SK-N-SH treated with all-trans-retinoic acid at 6 μM for 48 hours (cell line): ENCODE data around the gene STARD9.

Experiments used
- ATAC-seq: fragments of 200-7000 bp; cut with Tn5 transposase; 3 replicates; pipeline ENCODE4 v1.9.1; 2020; ENCODE audit warnings: mild to moderate bottlenecking, moderate library complexity
- ARNTL ChIP-seq: fragments of 450-650 bp; formaldehyde crosslinking; IDR thresholded peaks from 2 replicates; pipeline ENCODE4 v1.5.0; 2020; ENCODE audit warnings: low read depth, mild to moderate bottlenecking, moderate library complexity, borderline replicate concordance
- BACH2 ChIP-seq: fragments of 250-450 bp; sonication (Bioruptor Pico); IDR thresholded peaks from 2 replicates; pipeline ENCODE4 v1.9.0; 2021; ENCODE audit warnings: mild to moderate bottlenecking, borderline replicate concordance
- CSDC2 ChIP-seq: fragments of 250-450 bp; sonication (Bioruptor Pico); IDR thresholded peaks from 2 replicates; pipeline ENCODE4 v1.5.0; 2020; ENCODE audit warnings: mild to moderate bottlenecking, moderate library complexity
- CSRNP3 ChIP-seq: fragments of 250-450 bp; sonication (Bioruptor Pico); IDR thresholded peaks from 2 replicates; pipeline ENCODE4 v1.5.1; 2021; ENCODE audit warnings: mild to moderate bottlenecking, moderate library complexity
- ESRRG ChIP-seq: fragments of 250-450 bp; sonication (Bioruptor Pico); IDR thresholded peaks from 2 replicates; pipeline ENCODE4 v1.6.1; 2021; ENCODE audit warnings: mild to moderate bottlenecking
- GLIS3 ChIP-seq: fragments of 250-450 bp; sonication (Bioruptor Pico); IDR thresholded peaks from 2 replicates; pipeline ENCODE4 v1.5.0; 2020; ENCODE audit warnings: mild to moderate bottlenecking, moderate library complexity
- OSR1 ChIP-seq: fragments of 250-450 bp; sonication (Bioruptor Pico); IDR thresholded peaks from 2 replicates; pipeline ENCODE4 v1.8.0; 2022; ENCODE audit warnings: moderate library complexity, mild to moderate bottlenecking, inconsistent platforms
- PATZ1 ChIP-seq: fragments of 250-450 bp; sonication (Bioruptor Pico); IDR thresholded peaks from 2 replicates; pipeline ENCODE4 v1.8.0; 2020; ENCODE audit warnings: mild to moderate bottlenecking, moderate library complexity, borderline replicate concordance
- POU6F1 ChIP-seq: fragments of 250-450 bp; sonication (Bioruptor Pico); IDR thresholded peaks from 2 replicates; pipeline ENCODE4 v1.8.0; 2021; ENCODE audit warnings: low read depth, mild to moderate bottlenecking, moderate library complexity, borderline replicate concordance
- RARB ChIP-seq: fragments of 250-450 bp; sonication (Bioruptor Pico); IDR thresholded peaks from 2 replicates; pipeline ENCODE4 v1.8.0; 2021; ENCODE audit warnings: mild to moderate bottlenecking, moderate library complexity
- SNAI2 ChIP-seq: fragments of 250-450 bp; sonication (Bioruptor Pico); IDR thresholded peaks from 2 replicates; pipeline ENCODE4 v1.5.0; 2020; ENCODE audit warnings: mild to moderate bottlenecking, moderate library complexity
- TCF4 ChIP-seq: fragments of 250-450 bp; sonication (Bioruptor Pico); IDR thresholded peaks from 2 replicates; pipeline ENCODE4 v1.8.0; 2021; ENCODE audit warnings: mild to moderate bottlenecking, moderate library complexity, borderline replicate concordance
- TOX ChIP-seq: fragments of 250-450 bp; sonication (Bioruptor Pico); IDR thresholded peaks from 2 replicates; pipeline ENCODE4 v1.8.0; 2021; ENCODE audit warnings: mild to moderate bottlenecking, moderate library complexity, borderline replicate concordance
- TSHZ2 ChIP-seq: fragments of 250-450 bp; sonication (Bioruptor Pico); IDR thresholded peaks from 2 replicates; pipeline ENCODE4 v1.5.0; 2020; ENCODE audit warnings: mild to moderate bottlenecking, moderate library complexity
- ZC3H10 ChIP-seq: fragments of 250-450 bp; sonication (Bioruptor Pico); IDR thresholded peaks from 2 replicates; pipeline ENCODE4 v1.5.1; 2021; ENCODE audit warnings: mild to moderate bottlenecking, moderate library complexity
- ZNF70 ChIP-seq: fragments of 450-650 bp; formaldehyde crosslinking; IDR thresholded peaks from 2 replicates; pipeline ENCODE4 v1.5.0; 2020; ENCODE audit warnings: mild to moderate bottlenecking, moderate library complexity

The STARD9 gene

GRCh38 chr15:42592716-42593115 lies 17.3 kb downstream of the STARD9 start:
- TF ChIP-seq BACH2 (CRISPR knock-in tag) (no peak), ARNTL (CRISPR knock-in tag) (no peak), TSHZ2 (no peak), POU6F1 (no peak), CSRNP3 (CRISPR knock-in tag) (no peak), CSDC2 (CRISPR knock-in tag) (no peak), ZC3H10 (CRISPR knock-in tag) (no peak), ESRRG (CRISPR knock-in tag) (no peak), SNAI2 (CRISPR knock-in tag) (no peak)
- TF ChIP-seq, all 23 proteins: peak for 0
- ATAC-seq, result no peak

GRCh38 chr15:42593143-42593542 lies 17.7 kb downstream of the STARD9 start:
- no peak for TF ChIP-seq POU6F1
- TF ChIP-seq ARNTL (CRISPR knock-in tag), result no peak
- TF ChIP-seq TCF4 (CRISPR knock-in tag), result no peak
- TF ChIP-seq SNAI2 (CRISPR knock-in tag), result no peak
- no peak for ATAC-seq

- ATAC-seq, result no peak
- TF ChIP-seq CSRNP3 (CRISPR knock-in tag) (no peak), ZNF70 (CRISPR knock-in tag) (no peak), GLIS3 (CRISPR knock-in tag) (no peak), BACH2 (CRISPR knock-in tag) (no peak), POU6F1 (no peak), PATZ1 (CRISPR knock-in tag) (no peak), ARNTL (CRISPR knock-in tag) (no peak), OSR1 (CRISPR knock-in tag) (no peak), TOX (CRISPR knock-in tag) (no peak), RARB (CRISPR knock-in tag) (no peak)
Measured at GRCh38 chr15:42594095-42594494, 18.7 kb downstream of the STARD9 start.
